ENCODE results near the gene UTP18. TPM values are rescaled to one million over a fixed set of nuclear protein-coding genes. Genes with fewer than 3 reads are reported as not detected.

The UTP18 gene
- total and polyA plus RNA-seq, 2 of the 8 experiments (the other 6 are each of a cell fraction or from before 2014, with no cell fraction given), result 17.9 to 85.7 TPM

DNA sequence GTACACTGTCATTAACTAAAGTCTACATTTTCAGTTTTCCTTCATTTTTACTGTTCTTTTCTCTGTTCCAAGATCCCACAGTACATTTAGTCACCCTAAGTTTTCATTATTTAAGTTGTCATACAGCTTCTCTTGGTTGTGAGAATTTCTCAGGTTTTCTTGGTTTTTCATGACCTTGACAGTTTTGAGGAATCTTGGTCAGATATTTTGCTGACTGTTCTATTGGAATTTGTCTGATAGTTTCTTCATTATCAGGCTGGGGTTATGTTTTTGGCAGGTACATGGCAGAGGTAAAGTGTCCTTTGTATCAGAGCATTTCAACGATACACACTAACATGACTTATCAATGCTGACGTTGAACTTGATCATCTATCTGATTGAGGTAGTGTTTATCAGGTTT, 20.1 kb upstream of the UTP18 start:
- no peak for FAIRE-seq
- H3K79me2 ChIP-seq (ENCODE audit: control insufficient read depth in 1 of 2, insufficient read depth in 2 of 2, low read length in 2 of 2), result peaks cover 0 to 89% of the 10 kb centered on the region in 2 experiments; a peak in 3 of 4 replicates
- TF ChIP-seq, protein P1, sequence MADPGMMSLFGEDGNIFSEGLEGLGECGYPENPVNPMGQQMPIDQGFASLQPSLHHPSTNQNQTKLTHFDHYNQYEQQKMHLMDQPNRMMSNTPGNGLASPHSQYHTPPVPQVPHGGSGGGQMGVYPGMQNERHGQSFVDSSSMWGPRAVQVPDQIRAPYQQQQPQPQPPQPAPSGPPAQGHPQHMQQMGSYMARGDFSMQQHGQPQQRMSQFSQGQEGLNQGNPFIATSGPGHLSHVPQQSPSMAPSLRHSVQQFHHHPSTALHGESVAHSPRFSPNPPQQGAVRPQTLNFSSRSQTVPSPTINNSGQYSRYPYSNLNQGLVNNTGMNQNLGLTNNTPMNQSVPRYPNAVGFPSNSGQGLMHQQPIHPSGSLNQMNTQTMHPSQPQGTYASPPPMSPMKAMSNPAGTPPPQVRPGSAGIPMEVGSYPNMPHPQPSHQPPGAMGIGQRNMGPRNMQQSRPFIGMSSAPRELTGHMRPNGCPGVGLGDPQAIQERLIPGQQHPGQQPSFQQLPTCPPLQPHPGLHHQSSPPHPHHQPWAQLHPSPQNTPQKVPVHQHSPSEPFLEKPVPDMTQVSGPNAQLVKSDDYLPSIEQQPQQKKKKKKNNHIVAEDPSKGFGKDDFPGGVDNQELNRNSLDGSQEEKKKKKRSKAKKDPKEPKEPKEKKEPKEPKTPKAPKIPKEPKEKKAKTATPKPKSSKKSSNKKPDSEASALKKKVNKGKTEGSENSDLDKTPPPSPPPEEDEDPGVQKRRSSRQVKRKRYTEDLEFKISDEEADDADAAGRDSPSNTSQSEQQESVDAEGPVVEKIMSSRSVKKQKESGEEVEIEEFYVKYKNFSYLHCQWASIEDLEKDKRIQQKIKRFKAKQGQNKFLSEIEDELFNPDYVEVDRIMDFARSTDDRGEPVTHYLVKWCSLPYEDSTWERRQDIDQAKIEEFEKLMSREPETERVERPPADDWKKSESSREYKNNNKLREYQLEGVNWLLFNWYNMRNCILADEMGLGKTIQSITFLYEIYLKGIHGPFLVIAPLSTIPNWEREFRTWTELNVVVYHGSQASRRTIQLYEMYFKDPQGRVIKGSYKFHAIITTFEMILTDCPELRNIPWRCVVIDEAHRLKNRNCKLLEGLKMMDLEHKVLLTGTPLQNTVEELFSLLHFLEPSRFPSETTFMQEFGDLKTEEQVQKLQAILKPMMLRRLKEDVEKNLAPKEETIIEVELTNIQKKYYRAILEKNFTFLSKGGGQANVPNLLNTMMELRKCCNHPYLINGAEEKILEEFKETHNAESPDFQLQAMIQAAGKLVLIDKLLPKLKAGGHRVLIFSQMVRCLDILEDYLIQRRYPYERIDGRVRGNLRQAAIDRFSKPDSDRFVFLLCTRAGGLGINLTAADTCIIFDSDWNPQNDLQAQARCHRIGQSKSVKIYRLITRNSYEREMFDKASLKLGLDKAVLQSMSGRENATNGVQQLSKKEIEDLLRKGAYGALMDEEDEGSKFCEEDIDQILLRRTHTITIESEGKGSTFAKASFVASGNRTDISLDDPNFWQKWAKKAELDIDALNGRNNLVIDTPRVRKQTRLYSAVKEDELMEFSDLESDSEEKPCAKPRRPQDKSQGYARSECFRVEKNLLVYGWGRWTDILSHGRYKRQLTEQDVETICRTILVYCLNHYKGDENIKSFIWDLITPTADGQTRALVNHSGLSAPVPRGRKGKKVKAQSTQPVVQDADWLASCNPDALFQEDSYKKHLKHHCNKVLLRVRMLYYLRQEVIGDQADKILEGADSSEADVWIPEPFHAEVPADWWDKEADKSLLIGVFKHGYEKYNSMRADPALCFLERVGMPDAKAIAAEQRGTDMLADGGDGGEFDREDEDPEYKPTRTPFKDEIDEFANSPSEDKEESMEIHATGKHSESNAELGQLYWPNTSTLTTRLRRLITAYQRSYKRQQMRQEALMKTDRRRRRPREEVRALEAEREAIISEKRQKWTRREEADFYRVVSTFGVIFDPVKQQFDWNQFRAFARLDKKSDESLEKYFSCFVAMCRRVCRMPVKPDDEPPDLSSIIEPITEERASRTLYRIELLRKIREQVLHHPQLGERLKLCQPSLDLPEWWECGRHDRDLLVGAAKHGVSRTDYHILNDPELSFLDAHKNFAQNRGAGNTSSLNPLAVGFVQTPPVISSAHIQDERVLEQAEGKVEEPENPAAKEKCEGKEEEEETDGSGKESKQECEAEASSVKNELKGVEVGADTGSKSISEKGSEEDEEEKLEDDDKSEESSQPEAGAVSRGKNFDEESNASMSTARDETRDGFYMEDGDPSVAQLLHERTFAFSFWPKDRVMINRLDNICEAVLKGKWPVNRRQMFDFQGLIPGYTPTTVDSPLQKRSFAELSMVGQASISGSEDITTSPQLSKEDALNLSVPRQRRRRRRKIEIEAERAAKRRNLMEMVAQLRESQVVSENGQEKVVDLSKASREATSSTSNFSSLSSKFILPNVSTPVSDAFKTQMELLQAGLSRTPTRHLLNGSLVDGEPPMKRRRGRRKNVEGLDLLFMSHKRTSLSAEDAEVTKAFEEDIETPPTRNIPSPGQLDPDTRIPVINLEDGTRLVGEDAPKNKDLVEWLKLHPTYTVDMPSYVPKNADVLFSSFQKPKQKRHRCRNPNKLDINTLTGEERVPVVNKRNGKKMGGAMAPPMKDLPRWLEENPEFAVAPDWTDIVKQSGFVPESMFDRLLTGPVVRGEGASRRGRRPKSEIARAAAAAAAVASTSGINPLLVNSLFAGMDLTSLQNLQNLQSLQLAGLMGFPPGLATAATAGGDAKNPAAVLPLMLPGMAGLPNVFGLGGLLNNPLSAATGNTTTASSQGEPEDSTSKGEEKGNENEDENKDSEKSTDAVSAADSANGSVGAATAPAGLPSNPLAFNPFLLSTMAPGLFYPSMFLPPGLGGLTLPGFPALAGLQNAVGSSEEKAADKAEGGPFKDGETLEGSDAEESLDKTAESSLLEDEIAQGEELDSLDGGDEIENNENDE (IDR thresholded peaks at IDR 0.05; ENCODE audit: insufficient replicate concordance, low read length), result no peak

More for the DNA sequence above, 20.1 kb upstream of the UTP18 start:
- WGBS, 2 experiments (ENCODE audit: extremely low coverage in 1 of 2, insufficient coverage in 1 of 2, insufficient read length in 1 of 2, insufficient replicate concordance in 2 of 2, low coverage in 1 of 2, low lambda C conversion rate in 2 of 2, missing lambda C conversion rate in 1 of 2), result 93% methylated on average over 2 of the region's 2 CpGs; no CpG with 5 or more reads in 1 of the 2 experiments
- no peak overlapping the region for H2AK5ac ChIP-seq (ENCODE audit: low read depth, low read length)
- no peak for DNase-seq (ENCODE audit: low read depth in 1 of 2, low spot score in 2 of 2)
- no peak overlapping the region for H4K8ac ChIP-seq (ENCODE audit: extremely low read depth, insufficient read depth, low read length)
- H4K5ac ChIP-seq (ENCODE audit: insufficient read length, low read depth, low read length), result no peak overlapping the region
- H3K14ac ChIP-seq (ENCODE audit: insufficient read length), result no peak overlapping the region
- no peaks in the 10 kb centered on the region for H3K27me3 ChIP-seq (replicated peaks in 1 of 4; ENCODE audit: control insufficient read depth in 3 of 4, extremely low read depth in 1 of 4, insufficient read depth in 3 of 4, low read length in 3 of 4)
- no peak overlapping the region for H3K56ac ChIP-seq (replicated peaks; ENCODE audit: insufficient read length, low read depth, low read length)
- no peak overlapping the region for H2BK15ac ChIP-seq (ENCODE audit: low read length)
- H3K36me3 ChIP-seq (ENCODE audit: control insufficient read depth in 2 of 4, insufficient read depth in 4 of 4, low read length in 3 of 4), result no peaks in the 10 kb centered on the region
- H4K20me1 ChIP-seq (replicated peaks in 1 of 2; ENCODE audit: control insufficient read depth in 1 of 2, insufficient read depth in 2 of 2, low read length in 2 of 2), result peaks cover 2 to 3% of the 10 kb centered on the region in 2 experiments
- no peaks in the 10 kb centered on the region for H3K23me2 ChIP-seq (ENCODE audit: low read depth, low read length)
- H2BK120ac ChIP-seq (replicated peaks; ENCODE audit: low read depth, low read length), result no peak overlapping the region
- no peak overlapping the region for H2AFZ ChIP-seq (ENCODE audit: low read length)
- H4K91ac ChIP-seq (replicated peaks; ENCODE audit: insufficient read length, low read length), result no peak overlapping the region
- H3K4me2 ChIP-seq (ENCODE audit: insufficient read depth in 1 of 2, low read depth in 2 of 2, low read length in 2 of 2), result no peak overlapping the region
- H3K4me1 ChIP-seq (replicated peaks in 1 of 4; ENCODE audit: control insufficient read depth in 3 of 4, insufficient read depth in 4 of 4, low read length in 3 of 4), result no peaks in the 10 kb centered on the region
- no peak overlapping the region for H2BK5ac ChIP-seq (ENCODE audit: low read depth, low read length)
- no peak overlapping the region for H3K23ac ChIP-seq (ENCODE audit: insufficient read length)
- no peak overlapping the region for H2BK20ac ChIP-seq (ENCODE audit: low read length)
- no peak overlapping the region for H3K27ac ChIP-seq (ENCODE audit: low read depth, low read length)
- CTCF ChIA-PET (ENCODE audit: partially characterized antibody), result no interaction called here
- H3K9ac ChIP-seq (replicated peaks in 1 of 4; ENCODE audit: extremely low read depth in 1 of 4, low read depth in 3 of 4, low read length in 3 of 4), result no peak overlapping the region
- peaks cover 2% of the 10 kb centered on the region for H3K79me1 ChIP-seq (ENCODE audit: low read depth, low read length)
- H3K9me3 ChIP-seq (ENCODE audit: insufficient read depth in 2 of 2, low read depth in 1 of 2, low read length in 1 of 2), result no peaks in the 10 kb centered on the region
- no peak overlapping the region for H3K4me3 ChIP-seq (ENCODE audit: extremely low read depth in 1 of 4, insufficient read depth in 2 of 4, low read depth in 3 of 4, low read length in 4 of 4)
- no peak overlapping the region for H3K18ac ChIP-seq (ENCODE audit: extremely low read depth, low read length)
- POLR2A ChIA-PET (ENCODE audit: partially characterized antibody), result no interaction called here
- no peak overlapping the region for H2BK12ac ChIP-seq (ENCODE audit: low read depth, low read length)
- no peak overlapping the region for H3K4ac ChIP-seq (replicated peaks; ENCODE audit: insufficient read length, low read depth, low read length)
